Astrocyte (in vitro differentiated cells and primary cell): ENCODE data around the gene AADACL2.

Source experiments
- CTCF ChIP-seq: IDR thresholded peaks from 2 replicates; pipeline ENCODE4 v1.5.1; 2011; ENCODE audit warnings: low read depth, mild to moderate bottlenecking, inconsistent platforms, low read length, moderate library complexity; ENCODE audit not compliant: insufficient read depth
- EZH2 ChIP-seq: IDR thresholded peaks from 2 replicates; pipeline ENCODE4 v1.6.1; 2012; ENCODE audit warnings: mild to moderate bottlenecking, low read length, inconsistent platforms; ENCODE audit not compliant: insufficient read depth

GRCh38 chr3:151777880-151778279 is 44.2 kb downstream of the AADACL2 start:
- TF ChIP-seq CTCF (no peak), EZH2 (no peak)
